ENCODE measurements around the gene MRM3. TPM values are rescaled to one million over a fixed set of nuclear protein-coding genes. Genes with fewer than 3 reads are reported as not detected.
"Not testable (repeated sequence)": the region's sequence is repeated elsewhere in the genome, so short reads cannot be mapped to it uniquely, and the experiment has no call there.

Gene MRM3
- total RNA-seq, 1 donor from 2014 or later = 18.7 TPM

GRCh38 chr17:800446-801242 is 18.5 kb downstream of the MRM3 start:
- H3K36me3 ChIP-seq = peaks cover 19% of the 10 kb centered on the region

GRCh38 chr17:801660-802059 is 19.5 kb downstream of the MRM3 start:
- no peak for TF ChIP-seq CTCF (IDR thresholded peaks at IDR 0.05; ENCODE audit: borderline replicate concordance)
- peaks cover 19% of the 10 kb centered on the region for H3K36me3 ChIP-seq
- no peaks in the 10 kb centered on the region for H3K27me3 ChIP-seq (ENCODE audit: low read depth)
- intact Hi-C loops (cut with micrococcal nuclease) = no loop called here
- H3K27ac ChIP-seq (replicated peaks) = no peak overlapping the region
- H3K4me1 ChIP-seq = no peaks in the 10 kb centered on the region
- no peak for DNase-seq
- H3K4me3 ChIP-seq = no peak overlapping the region
- H3K9me3 ChIP-seq (replicated peaks) = no peaks in the 10 kb centered on the region

More at GRCh38 chr17:800446-801242, 18.5 kb downstream of the MRM3 start:
- no peak for DNase-seq
- intact Hi-C loops (cut with micrococcal nuclease) = no loop called here
- no peaks in the 10 kb centered on the region for H3K27me3 ChIP-seq (ENCODE audit: low read depth)
- no peaks in the 10 kb centered on the region for H3K9me3 ChIP-seq (replicated peaks)
- TF ChIP-seq CTCF (IDR thresholded peaks at IDR 0.05; ENCODE audit: borderline replicate concordance) = no peak
- no peak overlapping the region for H3K4me3 ChIP-seq
- peaks cover 3% of the 10 kb centered on the region for H3K4me1 ChIP-seq
- H3K27ac ChIP-seq (replicated peaks) = no peak overlapping the region

GRCh38 chr17:802481-802880 is 20.3 kb downstream of the MRM3 start:
- Histone ChIP-seq H3K4me3 (no peak overlapping the region), H3K4me1 (no peaks in the 10 kb centered on the region), H3K9me3 (replicated peaks) (no peaks in the 10 kb centered on the region), H3K36me3 (peaks cover 19% of the 10 kb centered on the region), H3K27me3 (ENCODE audit: low read depth) (no peaks in the 10 kb centered on the region), H3K27ac (replicated peaks) (no peak overlapping the region)
- no peak for DNase-seq
- intact Hi-C loops (cut with micrococcal nuclease) = no loop called here
- TF ChIP-seq CTCF (IDR thresholded peaks at IDR 0.05; ENCODE audit: borderline replicate concordance) = no peak

GRCh38 chr17:802901-803881 is 21.0 kb downstream of the MRM3 start:
- intact Hi-C loops (cut with micrococcal nuclease) = no loop called here
- H3K9me3 ChIP-seq (replicated peaks) = no peaks in the 10 kb centered on the region
- no peak for DNase-seq
- no peak overlapping the region for H3K27ac ChIP-seq (replicated peaks)
- no peak overlapping the region for H3K4me3 ChIP-seq
- TF ChIP-seq CTCF (IDR thresholded peaks at IDR 0.05; ENCODE audit: borderline replicate concordance) = no peak
- H3K36me3 ChIP-seq = peaks cover 19% of the 10 kb centered on the region
- H3K4me1 ChIP-seq = no peaks in the 10 kb centered on the region
- no peaks in the 10 kb centered on the region for H3K27me3 ChIP-seq (ENCODE audit: low read depth)

GRCh38 chr17:804541-805435 is 22.6 kb downstream of the MRM3 start:
- no peak for DNase-seq
- H3K9me3 ChIP-seq (replicated peaks) = no peaks in the 10 kb centered on the region

GRCh38 chr17:805886-806285 is 23.7 kb downstream of the MRM3 start:
- intact Hi-C loops (cut with micrococcal nuclease); H3K36me3 ChIP-seq; DNase-seq; H3K27me3 ChIP-seq (ENCODE audit: low read depth); H3K4me1 ChIP-seq; H3K9me3 ChIP-seq (replicated peaks); H3K4me3 ChIP-seq; H3K27ac ChIP-seq (replicated peaks): not testable (repeated sequence)

More at GRCh38 chr17:804541-805435, 22.6 kb downstream of the MRM3 start:
- H3K4me3 ChIP-seq = no peak overlapping the region
- H3K36me3 ChIP-seq = peaks cover 18% of the 10 kb centered on the region
- TF ChIP-seq CTCF (IDR thresholded peaks at IDR 0.05; ENCODE audit: borderline replicate concordance) = no peak
- intact Hi-C loops (cut with micrococcal nuclease) = no loop called here
- no peaks in the 10 kb centered on the region for H3K4me1 ChIP-seq
- H3K27ac ChIP-seq (replicated peaks) = no peak overlapping the region
- no peaks in the 10 kb centered on the region for H3K27me3 ChIP-seq (ENCODE audit: low read depth)

Data from left ventricle myocardium inferior (tissue), 1 donor.